ENCODE results near the gene GPANK1. TPM values are rescaled to one million over a fixed set of nuclear protein-coding genes. Genes with fewer than 3 reads are reported as not detected.

GPANK1 gene
- total and polyA plus RNA-seq, 2 of the 4 experiments (the other 2 are of a cell fraction): 6.1 to 13.8 TPM

- peak overlapping the region; percentile 20; the same call in 1 of the 2 replicates for H2BK20ac ChIP-seq (ENCODE audit: low read depth, low read length)
- H3K27ac ChIP-seq (ENCODE audit: insufficient read depth, low read length): peak overlapping the region; percentile 80
- peak overlapping the region; percentile 74 for H3K4me3 ChIP-seq (ENCODE audit: insufficient read depth, low read depth, low read length)
- dilution Hi-C loops (cut with HindIII; ENCODE audit: low sequenced_read_pairs, unreplicated experiment): no loop called here
- H3K9me1 ChIP-seq (ENCODE audit: insufficient read depth, low read length): peaks cover 6% of the 10 kb centered on the region; the same call in 1 of the 2 replicates
- peak overlapping the region; percentile 79 for H2AFZ ChIP-seq (replicated peaks; ENCODE audit: low read length, poor library complexity)
- peaks cover 20% of the 10 kb centered on the region for H3K4me1 ChIP-seq (ENCODE audit: control insufficient read depth, insufficient read depth, low read length)
- H4K8ac ChIP-seq (ENCODE audit: low read depth in 2 of 2, low read length in 2 of 2): peak overlapping the region; percentile 44 to 68; a peak in 3 of 4 replicates
- no TSS peak for BruUV-seq (replicated peaks)
- ChIA-PET POLR2A (ENCODE audit: unreplicated experiment) (interaction anchor here (0.5 to 1.4 kb wide), 5 partner anchors 11 to 253 kb away, joined by 3 to 8 read pairs (median 5); partner anchors contain the start of gene BAG6), CTCF (interaction anchor here (0.9 to 1.3 kb wide), 3 partner anchors 10 to 11 kb away, joined by 3 to 5 read pairs (median 3); partner anchors contain the start of gene BAG6)
- H2AK5ac ChIP-seq (ENCODE audit: low read depth, low read length): peak overlapping the region; percentile 84
- no peaks in the 10 kb centered on the region for H3K27me3 ChIP-seq (ENCODE audit: control insufficient read depth, insufficient read depth, low read length)
- H3K36me3 ChIP-seq (ENCODE audit: control insufficient read depth, insufficient read depth, low read length): peaks cover 17% of the 10 kb centered on the region
- peaks cover 11% of the 10 kb centered on the region for H4K20me1 ChIP-seq (ENCODE audit: insufficient read depth, low read length)
- peak overlapping the region; percentile 49 for H3K9ac ChIP-seq (ENCODE audit: low read depth, low read length)
- DNase-seq (peak; percentile 70), ATAC-seq (ENCODE audit: low read depth) (no peak)
- H2BK5ac ChIP-seq (ENCODE audit: low read depth, low read length, poor library complexity, severe bottlenecking): peak overlapping the region; percentile 82
- no peak overlapping the region for H3K18ac ChIP-seq (ENCODE audit: low read depth, low read length)
- peak overlapping the region; percentile 99 for H2AK9ac ChIP-seq (replicated peaks; ENCODE audit: low read depth, low read length, poor library complexity)
- peak overlapping the region; percentile 74 for H3K4me2 ChIP-seq (ENCODE audit: low read depth, low read length)
- WGBS, 2 experiments (ENCODE audit: extremely low coverage in 2 of 2, insufficient read length in 1 of 2): 60% methylated on average over 2 of the region's 9 CpGs; no CpG with 5 or more reads in 1 of the 2 experiments
- peak overlapping the region; percentile 80 for H3K4ac ChIP-seq (ENCODE audit: low read depth, low read length)
- no peaks in the 10 kb centered on the region for H3K9me3 ChIP-seq (ENCODE audit: control insufficient read depth, insufficient read depth, low read length)
- peak overlapping the region; percentile 46 for H3K56ac ChIP-seq (ENCODE audit: extremely low read depth, insufficient read depth, low read length)
- H3K23ac ChIP-seq (ENCODE audit: low read depth, low read length): peak overlapping the region; percentile 66
- peak overlapping the region; percentile 36; the same call in 1 of the 2 replicates for H4K91ac ChIP-seq (ENCODE audit: insufficient read depth, low read depth, low read length)
- H4K5ac ChIP-seq (ENCODE audit: low read depth, low read length): 0 out of 2 replicates have a peak overlapping the region, but pooled peaks have one; percentile 9
- H2BK120ac ChIP-seq (ENCODE audit: low read depth, low read length): peak overlapping the region; percentile 75
- peaks cover 11 to 83% of the 10 kb centered on the region in 2 experiments for H3K79me1 ChIP-seq (ENCODE audit: low read depth in 1 of 2, low read length in 2 of 2)
- in situ Hi-C loops (cut with MboI; ENCODE audit: low sequenced_read_pairs): no loop called here
- peak overlapping the region; percentile 47 for H3K14ac ChIP-seq (replicated peaks; ENCODE audit: low read depth, low read length)
- H2BK15ac ChIP-seq (ENCODE audit: low read depth, low read length): peak overlapping the region; percentile 63; the same call in 2 of the 3 replicates
- intact Hi-C loops (cut with micrococcal nuclease): loop anchor here (5.0 kb wide), 1 partner anchor 169 kb away; no protein-coding TSS in a partner anchor
- no peak for TF ChIP-seq RCOR1 (IDR thresholded peaks at IDR 0.05; ENCODE audit: insufficient replicate concordance, low read length)
- TF ChIP-seq CEBPB (IDR thresholded peaks at IDR 0.05; ENCODE audit: low read depth, low read length): peak; percentile 92
- TF ChIP-seq, protein P1, sequence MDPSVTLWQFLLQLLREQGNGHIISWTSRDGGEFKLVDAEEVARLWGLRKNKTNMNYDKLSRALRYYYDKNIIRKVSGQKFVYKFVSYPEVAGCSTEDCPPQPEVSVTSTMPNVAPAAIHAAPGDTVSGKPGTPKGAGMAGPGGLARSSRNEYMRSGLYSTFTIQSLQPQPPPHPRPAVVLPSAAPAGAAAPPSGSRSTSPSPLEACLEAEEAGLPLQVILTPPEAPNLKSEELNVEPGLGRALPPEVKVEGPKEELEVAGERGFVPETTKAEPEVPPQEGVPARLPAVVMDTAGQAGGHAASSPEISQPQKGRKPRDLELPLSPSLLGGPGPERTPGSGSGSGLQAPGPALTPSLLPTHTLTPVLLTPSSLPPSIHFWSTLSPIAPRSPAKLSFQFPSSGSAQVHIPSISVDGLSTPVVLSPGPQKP (IDR thresholded peaks at IDR 0.05; ENCODE audit: borderline replicate concordance, low read depth, low read length): no peak
- no peak for TF ChIP-seq CHD1 (IDR thresholded peaks at IDR 0.05; ENCODE audit: low read depth, low read length)
- TF ChIP-seq FOS (IDR thresholded peaks at IDR 0.05; ENCODE audit: low read depth, low read length): 0 out of 2 replicates have a peak, but pooled peaks have one; percentile 6
- no peak for TF ChIP-seq SMC3 (IDR thresholded peaks at IDR 0.05; ENCODE audit: low read depth, low read length)
- no peak for TF ChIP-seq MXI1 (IDR thresholded peaks at IDR 0.05; ENCODE audit: borderline replicate concordance, low read depth, low read length)
- TF ChIP-seq RAD21 (IDR thresholded peaks at IDR 0.05; ENCODE audit: low read length): no peak
- TF ChIP-seq MAFK (IDR thresholded peaks at IDR 0.05; ENCODE audit: low read depth, low read length): no peak
- no peak for TF ChIP-seq RFX5 (IDR thresholded peaks at IDR 0.05; ENCODE audit: low read depth, low read length)
- TF ChIP-seq, protein P2, sequence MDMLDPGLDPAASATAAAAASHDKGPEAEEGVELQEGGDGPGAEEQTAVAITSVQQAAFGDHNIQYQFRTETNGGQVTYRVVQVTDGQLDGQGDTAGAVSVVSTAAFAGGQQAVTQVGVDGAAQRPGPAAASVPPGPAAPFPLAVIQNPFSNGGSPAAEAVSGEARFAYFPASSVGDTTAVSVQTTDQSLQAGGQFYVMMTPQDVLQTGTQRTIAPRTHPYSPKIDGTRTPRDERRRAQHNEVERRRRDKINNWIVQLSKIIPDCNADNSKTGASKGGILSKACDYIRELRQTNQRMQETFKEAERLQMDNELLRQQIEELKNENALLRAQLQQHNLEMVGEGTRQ (IDR thresholded peaks at IDR 0.05; ENCODE audit: low read depth, low read length): no peak
- no peak for TF ChIP-seq BHLHE40 (IDR thresholded peaks at IDR 0.05; ENCODE audit: low read depth, low read length)
Measured at GRCh38 chr6:31663126-31663960, 1.5 kb downstream of the GPANK1 start.

Data from IMR-90 (cell line).